GM12865 (cell line): ENCODE measurements around the gene CD84.
"Not testable (repeated sequence)": the region's sequence is repeated elsewhere in the genome, so short reads cannot be mapped to it uniquely, and the experiment has no call there.

Source experiments
- DNase-seq: peaks from one replicate; pipeline ENCODE4 v3.0.0; 2010; ENCODE audit warnings: low read depth
- H3K4me3 ChIP-seq: 2 replicates; pipeline ENCODE4 v1.5.1; 2011; ENCODE audit warnings: mild to moderate bottlenecking, low read depth, low read length, control low read depth
- CTCF ChIP-seq: IDR thresholded peaks from 2 replicates; pipeline ENCODE4 v1.5.1; 2011; ENCODE audit warnings: low read length, control low read depth, low read depth, inconsistent platforms; ENCODE audit not compliant: insufficient read depth; ENCODE audit errors: missing control alignments

Gene CD84

GRCh38 chr1:160575112-160575664 is 4.1 kb downstream of the CD84 start:
- TF ChIP-seq CTCF: no peak
- H3K4me3 ChIP-seq: no peak overlapping the region
- DNase-seq: no peak

- no peak for DNase-seq
- no peak overlapping the region for H3K4me3 ChIP-seq
- TF ChIP-seq CTCF: no peak
Observed at GRCh38 chr1:160570840-160571239, 8.5 kb downstream of the CD84 start.

GRCh38 chr1:160569806-160570205 is 9.5 kb downstream of the CD84 start:
- no peak for TF ChIP-seq CTCF
- no peak for DNase-seq
- no peak overlapping the region for H3K4me3 ChIP-seq

GRCh38 chr1:160567858-160568682 is 11.2 kb downstream of the CD84 start:
- no peak overlapping the region for H3K4me3 ChIP-seq
- TF ChIP-seq CTCF: no peak
- peak; percentile 31 for DNase-seq

- TF ChIP-seq CTCF: no peak
- DNase-seq: no peak
- no peak overlapping the region for H3K4me3 ChIP-seq
Observed at GRCh38 chr1:160567341-160567740, 12.0 kb downstream of the CD84 start.

- no peak for TF ChIP-seq CTCF
- H3K4me3 ChIP-seq: no peak overlapping the region
- DNase-seq: no peak
Observed at GRCh38 chr1:160565564-160565963, 13.7 kb downstream of the CD84 start.

DNA sequence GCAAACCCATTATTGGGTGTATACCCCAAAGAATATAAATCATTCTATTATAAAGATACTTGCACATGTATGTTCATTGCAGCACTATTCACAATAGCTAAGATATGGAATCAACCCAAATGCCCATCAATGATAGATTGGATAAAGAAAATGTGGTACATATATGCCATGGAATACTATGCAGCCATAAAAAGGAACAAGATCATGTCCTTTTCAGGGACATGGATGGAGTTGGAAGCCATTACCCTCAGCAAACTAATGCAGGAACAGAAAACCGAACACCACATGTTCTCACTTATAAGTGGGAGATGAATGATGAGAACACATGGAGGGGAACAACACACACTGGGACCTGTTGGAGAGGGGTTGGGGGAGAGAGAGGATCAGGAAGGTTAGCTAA is 16.1 kb downstream of the CD84 start:
- DNase-seq, H3K4me3 ChIP-seq: not testable (repeated sequence)

DNA sequence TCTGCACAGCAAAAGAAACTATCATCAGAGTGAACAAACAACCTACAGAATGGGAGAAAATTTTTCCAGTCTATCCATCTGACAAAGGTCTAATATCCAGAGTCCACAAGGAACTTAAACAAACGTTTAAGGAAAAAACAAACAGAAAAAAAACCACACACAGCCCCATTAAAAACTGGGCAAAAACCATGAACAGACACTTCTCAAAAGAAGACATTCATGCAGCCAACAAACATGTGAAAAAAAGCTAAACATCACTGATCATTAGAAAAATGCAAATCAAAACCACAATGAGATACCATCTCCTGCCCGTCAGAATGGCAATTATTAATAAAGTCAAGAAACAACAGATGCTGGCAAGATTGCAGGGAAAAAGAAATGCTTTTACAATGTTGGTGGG is 16.6 kb downstream of the CD84 start:
- not testable (repeated sequence) for DNase-seq, H3K4me3 ChIP-seq
